Psoas muscle (tissue), 8 donors: ENCODE measurements around the gene ZBTB49. TPM values are rescaled to one million over a fixed set of nuclear protein-coding genes. Genes with fewer than 3 reads are reported as not detected.
"Not testable (repeated sequence)": the region's sequence is repeated elsewhere in the genome, so short reads cannot be mapped to it uniquely, and the experiment has no call there.

ENCODE experiments used
- ATAC-seq, 4 donors: fragments of 200-7000 bp; cut with Tn5 transposase; one replicate each; pipeline ENCODE4 v1.9.1; 2020; ENCODE audit warnings: moderate library complexity in 3 of 4, mild to moderate bottlenecking in 2 of 4
- DNase-seq, 2 donors: peaks; one replicate each; pipeline ENCODE4 v3.0.0-alpha.2; 2020
- H3K27ac ChIP-seq: fragments of 200-600 bp; one replicate; pipeline ENCODE4 v1.8.0; 2022
- H3K27me3 ChIP-seq, 3 donors: fragments of 200-600 bp in 1 of 3; one replicate each; pipeline versions ENCODE4 v1.6.1 to v1.8.0; 2013 to 2022; ENCODE audit warnings: low read length in 2 of 3, mild to moderate bottlenecking in 2 of 3, moderate library complexity in 1 of 3; ENCODE audit not compliant: insufficient read depth in 3 of 3
- H3K36me3 ChIP-seq, 2 donors: fragments of 200-600 bp in 1 of 2; one replicate each; pipeline versions ENCODE4 v1.6.1 to v1.8.0; 2013 to 2022; ENCODE audit warnings: low read depth in 1 of 2, mild to moderate bottlenecking in 1 of 2, moderate library complexity in 1 of 2; ENCODE audit not compliant: insufficient read depth in 1 of 2
- H3K4me1 ChIP-seq: fragments of 200-600 bp; one replicate; pipeline ENCODE4 v1.8.0; 2022
- H3K4me3 ChIP-seq: fragments of 200-600 bp; one replicate; pipeline ENCODE4 v1.8.0; 2022; ENCODE audit warnings: mild to moderate bottlenecking
- H3K9me3 ChIP-seq: fragments of 200-600 bp; one replicate; pipeline ENCODE4 v1.8.0; 2022
- CTCF ChIP-seq: fragments of 200-600 bp; IDR thresholded peaks from one replicate; pipeline ENCODE4 v1.8.0; 2022; ENCODE audit warnings: antibody characterized with exemption
- WGBS, 3 donors: extraction: QIAGEN DNeasy Blood & Tissue Kit; methylation state at CpG; one replicate each; pipeline versions ENCODE4 v1.1.6 to v1.1.7; 2013; 5-methylcytosine and 5-hydroxymethylcytosine counted together
- intact Hi-C, 2 donors: fragments of 100-400 bp; cut with DNase I; formaldehyde crosslinking; loops; one replicate each; pipeline versions ENCODE4 v1.11.0 to v1.14.2; 2022
- polyA plus RNA-seq, 3 donors: library from polyadenylated mRNA; stranded (reverse); fragments of 200-250 nt; gene quantifications; one replicate each; pipeline ENCODE4 v1.2.3, GENCODE V29; 2013
- total RNA-seq, 4 donors: library from RNA; stranded (reverse); fragmentation: NEBNext Ultra II Directional in 2 of 4; extraction: Animal tissue kit (Norgen Biotek cat#: 25700) in 2 of 4; gene quantifications; one replicate each; pipeline versions ENCODE4 v1.2.1 to v1.2.4, GENCODE V29; 2021 to 2023
- donor health status: healthy with polysubstance abuse.
- donor health status: DM: no; HTN: no; CAD: no; lungs with moderate emphysema.
- donor health status: Bipolar disorder and iron deficiency.
- donor health status: healthy.
- donor health status: DM: yes; HTN: yes; CAD: no.
- donor health status: DM: no; HTN: no; CAD: no.
- donor health status: DM: no; HTN: no; CAD: no.
- donor health status: DM: yes; HTN: yes; CAD: no.

The ZBTB49 gene
- total and polyA plus RNA-seq, 7 donors: 2.5 to 7.0 (median 4.2) TPM

GRCh38 chr4:4248029-4248884 lies 41.8 kb upstream of the ZBTB49 start, which contains the start of gene TMEM128:
Gene TMEM128, minus strand, starts transcription at chr4:4248223. Its CDS starts 21 bp downstream, at chr4:4248202.
- peak within 1 kb of the TSS; percentile 89 for H3K4me3 ChIP-seq
- WGBS, 3 donors: 1% methylated on average over 61 to 62 of the region's 62 CpGs
- H3K36me3 ChIP-seq: peaks cover 10 to 29% of the 10 kb centered on the region in 2 donors
- peak; percentile 96 to 99 (median 98) for ATAC-seq
- H3K4me1 ChIP-seq: peaks cover 23% of the 10 kb centered on the region
- no peaks in the 10 kb centered on the region for H3K9me3 ChIP-seq
- DNase-seq: peak; percentile 91 to 96
- peak; percentile 10 for TF ChIP-seq CTCF
- H3K27me3 ChIP-seq: no peaks in the 10 kb centered on the region
- H3K27ac ChIP-seq: peak within 1 kb of the TSS; percentile 91
- intact Hi-C loops: loop anchor here (5.0 kb wide), 2 partner anchors 39 to 294 kb away; partner anchors contain the start of gene STX18 (in 2 of the 2)

- Histone ChIP-seq H3K27ac (peak overlapping the region; percentile 91), H3K36me3 (peaks cover 9 to 23% of the 10 kb centered on the region in 2 donors), H3K4me3 (peak overlapping the region; percentile 89), H3K27me3 (no peaks in the 10 kb centered on the region), H3K4me1 (peaks cover 23% of the 10 kb centered on the region), H3K9me3 (no peaks in the 10 kb centered on the region)
- no peak for DNase-seq
- intact Hi-C loops: loop anchor here (5.0 kb wide), 2 partner anchors 38 to 293 kb away; partner anchors contain the start of gene STX18 (in 2 of the 2)
- WGBS, 3 donors: 12 to 18% (median 14%) methylated on average over 10 of the region's 10 CpGs
- ATAC-seq: peak in 1 of 4 donors; percentile 2
- TF ChIP-seq CTCF: no peak
These were observed 41.2 kb upstream of the ZBTB49 start for GRCh38 chr4:4248885-4249203.

GRCh38 chr4:4249342-4249741 lies 40.7 kb upstream of the ZBTB49 start:
- WGBS, 3 donors: 91 to 92% (median 92%) methylated on average over 15 of the region's 15 CpGs
- not testable (repeated sequence) for H3K9me3 ChIP-seq, H3K27me3 ChIP-seq, ATAC-seq, DNase-seq
- peaks cover 7 to 18% of the 10 kb centered on the region in 2 donors for H3K36me3 ChIP-seq
- peaks cover 23% of the 10 kb centered on the region for H3K4me1 ChIP-seq
- peak overlapping the region; percentile 91 for H3K27ac ChIP-seq
- intact Hi-C loops: loop anchor here (5.0 kb wide), 2 partner anchors 38 to 293 kb away; partner anchors contain the start of gene STX18 (in 2 of the 2)
- H3K4me3 ChIP-seq: peak overlapping the region; percentile 89

- H3K27me3 ChIP-seq: no peaks in the 10 kb centered on the region
- H3K27ac ChIP-seq: no peak overlapping the region
- no peaks in the 10 kb centered on the region for H3K9me3 ChIP-seq
- H3K4me3 ChIP-seq: no peak overlapping the region
- peaks cover 23% of the 10 kb centered on the region for H3K4me1 ChIP-seq
- WGBS, 3 donors: 42 to 54% (median 46%) methylated on average over 8 of the region's 8 CpGs
- no peak for TF ChIP-seq CTCF
- no peak for ATAC-seq
- no peak for DNase-seq
- intact Hi-C loops: loop anchor here (5.0 kb wide), 2 partner anchors 37 to 292 kb away; partner anchors contain the start of gene STX18 (in 2 of the 2)
- H3K36me3 ChIP-seq: peaks cover 2 to 13% of the 10 kb centered on the region in 2 donors
These were observed 40.2 kb upstream of the ZBTB49 start for GRCh38 chr4:4249866-4250265.

- Histone ChIP-seq H3K27me3 (peaks cover 0 to 15% (median 3%) of the 10 kb centered on the region in 3 donors), H3K36me3 (no peaks in the 10 kb centered on the region), H3K9me3 (no peaks in the 10 kb centered on the region), H3K27ac (no peak overlapping the region), H3K4me3 (no peak overlapping the region), H3K4me1 (no peaks in the 10 kb centered on the region)
- DNase-seq (no peak), ATAC-seq (no peak)
- no peak for TF ChIP-seq CTCF
- intact Hi-C loops: loop anchor here in 1 of 2 donors (2.0 kb wide), 1 partner anchor 81 kb away; no protein-coding TSS in a partner anchor
- 68 to 75% (median 71%) methylated on average over 11 of the region's 11 CpGs for WGBS, 3 donors
These were observed 35.9 kb upstream of the ZBTB49 start for GRCh38 chr4:4254199-4254598.
